ENCODE results near the gene TTC13. TPM values are rescaled to one million over a fixed set of nuclear protein-coding genes. Genes with fewer than 3 reads are reported as not detected.

The TTC13 gene
- total RNA-seq, 4 donors from 2014 or later = 17.3 to 106 (median 42.6) TPM

DNA sequence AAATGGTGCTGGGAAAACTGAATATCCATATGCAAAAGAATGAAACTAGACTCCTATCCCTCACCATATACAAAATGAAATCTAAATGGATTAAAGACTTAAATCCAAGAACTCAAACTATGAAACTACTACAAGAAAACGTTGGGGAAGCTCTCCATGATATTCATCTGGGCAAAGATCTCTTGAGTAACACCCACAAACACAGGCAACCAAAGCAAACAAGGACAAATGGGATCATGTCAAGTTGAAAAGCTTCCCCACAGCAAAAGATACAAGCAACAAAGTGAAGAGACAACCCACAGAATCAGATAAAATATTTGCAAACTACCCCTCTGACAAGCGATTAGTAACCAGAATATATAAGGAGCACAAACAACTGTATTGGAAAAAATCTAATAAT lies 13.8 kb downstream of the TTC13 start:
- no peak for DNase-seq
- Histone ChIP-seq H3K27ac (no peak overlapping the region), H3K4me3 (no peak overlapping the region), H3K9me3 (no peaks in the 10 kb centered on the region), H3K36me3 (no peaks in the 10 kb centered on the region), H3K27me3 (no peaks in the 10 kb centered on the region), H3K4me1 (peaks cover 0 to 11% (median 0%) of the 10 kb centered on the region in 4 donors)
- TF ChIP-seq, protein P1, sequence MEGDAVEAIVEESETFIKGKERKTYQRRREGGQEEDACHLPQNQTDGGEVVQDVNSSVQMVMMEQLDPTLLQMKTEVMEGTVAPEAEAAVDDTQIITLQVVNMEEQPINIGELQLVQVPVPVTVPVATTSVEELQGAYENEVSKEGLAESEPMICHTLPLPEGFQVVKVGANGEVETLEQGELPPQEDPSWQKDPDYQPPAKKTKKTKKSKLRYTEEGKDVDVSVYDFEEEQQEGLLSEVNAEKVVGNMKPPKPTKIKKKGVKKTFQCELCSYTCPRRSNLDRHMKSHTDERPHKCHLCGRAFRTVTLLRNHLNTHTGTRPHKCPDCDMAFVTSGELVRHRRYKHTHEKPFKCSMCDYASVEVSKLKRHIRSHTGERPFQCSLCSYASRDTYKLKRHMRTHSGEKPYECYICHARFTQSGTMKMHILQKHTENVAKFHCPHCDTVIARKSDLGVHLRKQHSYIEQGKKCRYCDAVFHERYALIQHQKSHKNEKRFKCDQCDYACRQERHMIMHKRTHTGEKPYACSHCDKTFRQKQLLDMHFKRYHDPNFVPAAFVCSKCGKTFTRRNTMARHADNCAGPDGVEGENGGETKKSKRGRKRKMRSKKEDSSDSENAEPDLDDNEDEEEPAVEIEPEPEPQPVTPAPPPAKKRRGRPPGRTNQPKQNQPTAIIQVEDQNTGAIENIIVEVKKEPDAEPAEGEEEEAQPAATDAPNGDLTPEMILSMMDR (IDR thresholded peaks at IDR 0.05) = no peak
- TF ChIP-seq POLR2A (IDR thresholded peaks at IDR 0.05) = no peak

DNA sequence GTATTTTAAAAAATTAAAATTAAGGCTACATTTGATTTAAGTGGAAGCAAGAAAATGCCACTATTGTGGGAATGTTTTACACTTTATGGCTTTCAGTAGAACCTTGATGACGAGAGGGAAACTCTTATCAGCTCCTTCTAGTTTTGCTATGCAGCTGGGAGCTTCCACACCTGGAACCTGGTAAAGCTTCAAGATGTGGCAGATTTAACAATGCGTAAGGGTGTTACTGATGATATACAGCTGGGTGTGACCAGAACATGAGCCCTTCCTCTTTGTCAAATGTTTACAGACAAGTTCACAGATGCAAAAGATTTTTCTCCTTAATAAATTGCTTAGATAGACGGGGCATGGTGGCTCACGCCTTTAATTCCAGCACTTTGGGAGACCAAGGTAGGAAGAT lies 20.3 kb downstream of the TTC13 start:
- no peaks in the 10 kb centered on the region for H3K4me1 ChIP-seq
- H3K27me3 ChIP-seq = no peaks in the 10 kb centered on the region
- no peak overlapping the region for H3K4me3 ChIP-seq
- H3K9me3 ChIP-seq = no peaks in the 10 kb centered on the region
- no peak overlapping the region for H3K27ac ChIP-seq
- no peak for DNase-seq
- peaks cover 0 to 23% (median 0%) of the 10 kb centered on the region in 3 donors for H3K36me3 ChIP-seq
- TF ChIP-seq POLR2A (IDR thresholded peaks at IDR 0.05) = no peak
- TF ChIP-seq, protein P1 (IDR thresholded peaks at IDR 0.05) = no peak

GRCh38 chr1:230957580-230957989 lies 21.1 kb downstream of the TTC13 start:
- Histone ChIP-seq H3K27me3 (no peaks in the 10 kb centered on the region), H3K4me1 (no peaks in the 10 kb centered on the region), H3K36me3 (peaks cover 0 to 24% (median 0%) of the 10 kb centered on the region in 3 donors), H3K27ac (no peak overlapping the region), H3K4me3 (no peak overlapping the region), H3K9me3 (no peaks in the 10 kb centered on the region)
- TF ChIP-seq POLR2A (IDR thresholded peaks at IDR 0.05) = no peak
- TF ChIP-seq, protein P1 (IDR thresholded peaks at IDR 0.05) = no peak
- no peak for DNase-seq

DNA sequence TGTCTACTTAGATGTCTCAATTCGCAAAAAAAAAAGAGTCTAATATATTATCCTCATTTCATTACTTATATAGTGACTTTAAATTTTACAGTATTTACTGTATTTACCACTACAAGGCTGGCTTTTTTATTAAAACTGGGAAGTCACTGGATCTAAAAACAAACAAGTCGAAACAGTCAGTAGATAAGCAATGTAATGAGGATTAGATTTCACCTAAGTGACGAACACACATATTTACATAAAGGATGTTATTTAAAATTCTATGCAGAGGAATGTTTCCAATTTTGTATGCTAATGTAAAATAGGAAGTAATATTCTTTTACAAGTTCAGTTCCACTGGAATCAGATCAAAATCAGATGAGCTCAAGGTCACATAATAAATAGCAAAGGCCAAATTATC lies 28.3 kb downstream of the TTC13 start:
- TF ChIP-seq POLR2A (IDR thresholded peaks at IDR 0.05) = no peak
- TF ChIP-seq, protein P1 (IDR thresholded peaks at IDR 0.05) = no peak
- no peak overlapping the region for H3K4me3 ChIP-seq

DNA sequence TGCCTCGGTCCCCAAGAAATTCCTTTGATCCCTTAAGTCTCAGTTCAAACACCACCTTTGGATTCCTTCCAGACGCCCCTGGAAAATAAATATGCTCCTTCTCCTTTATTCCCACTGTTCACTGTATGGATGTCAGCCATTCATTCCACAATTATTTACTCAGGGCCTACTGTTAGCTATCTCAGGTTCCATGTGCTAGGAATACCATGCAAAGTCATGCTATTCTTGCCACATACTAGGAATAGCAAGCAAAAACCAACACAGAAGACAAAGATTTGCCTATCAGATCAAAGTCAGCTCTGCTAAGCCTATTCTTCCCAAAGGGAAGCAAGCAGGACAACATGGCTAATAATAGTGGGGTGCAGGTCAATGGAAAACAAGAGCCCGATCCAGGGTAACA lies 29.8 kb downstream of the TTC13 start:
- Histone ChIP-seq H3K27me3 (no peaks in the 10 kb centered on the region), H3K36me3 (peaks cover 0 to 12% (median 0%) of the 10 kb centered on the region in 3 donors), H3K27ac (no peak overlapping the region), H3K4me3 (no peak overlapping the region), H3K9me3 (no peaks in the 10 kb centered on the region), H3K4me1 (peaks cover 0 to 4% (median 0%) of the 10 kb centered on the region in 4 donors)
- no peak for DNase-seq
- TF ChIP-seq POLR2A (IDR thresholded peaks at IDR 0.05) = no peak
- TF ChIP-seq, protein P1 (IDR thresholded peaks at IDR 0.05) = no peak

More for the DNA sequence above, 28.3 kb downstream of the TTC13 start:
- no peak overlapping the region for H3K27ac ChIP-seq
- DNase-seq = no peak
- H3K9me3 ChIP-seq = no peaks in the 10 kb centered on the region
- peaks cover 0 to 4% (median 0%) of the 10 kb centered on the region in 4 donors for H3K4me1 ChIP-seq
- no peaks in the 10 kb centered on the region for H3K27me3 ChIP-seq
- H3K36me3 ChIP-seq = peaks cover 0 to 12% (median 0%) of the 10 kb centered on the region in 3 donors

GRCh38 chr1:230948301-230948700 lies 30.4 kb downstream of the TTC13 start:
- Histone ChIP-seq H3K36me3 (peaks cover 0 to 8% (median 0%) of the 10 kb centered on the region in 3 donors), H3K4me1 (peaks cover 0 to 4% (median 0%) of the 10 kb centered on the region in 4 donors), H3K27me3 (no peaks in the 10 kb centered on the region), H3K27ac (no peak overlapping the region), H3K9me3 (no peaks in the 10 kb centered on the region), H3K4me3 (no peak overlapping the region)
- no peak for DNase-seq
- TF ChIP-seq, protein P1 (IDR thresholded peaks at IDR 0.05) = no peak
- no peak for TF ChIP-seq POLR2A (IDR thresholded peaks at IDR 0.05)

Measured in Peyer's patch (tissue), 4 donors.